OCI-LY1 (cell line): ENCODE results near the gene RNF114.
A peak's percentile ranks its signal among the peaks of the same experiment; 100 is the strongest.

ENCODE experiments used
- H2AFZ ChIP-seq: fragments of 200-600 bp; sonication (generic), shearing (Covaris generic); 2 replicates; pipeline ENCODE4 v1.6.0; 2014; ENCODE audit warnings: antibody characterized with exemption, mild to moderate bottlenecking, low read length
- H3F3A ChIP-seq: fragments of 200-600 bp; sonication (generic), shearing (Covaris generic); 2 replicates; pipeline ENCODE4 v1.6.0; 2014; ENCODE audit warnings: mild to moderate bottlenecking, antibody characterized with exemption, low read length, moderate library complexity; ENCODE audit not compliant: insufficient read depth
- H3K27ac ChIP-seq: fragments of 200-600 bp; sonication (generic); 2 replicates; pipeline ENCODE4 v1.5.1; 2014; ENCODE audit warnings: low read length, mixed run types, mild to moderate bottlenecking, low read depth; ENCODE audit not compliant: poor library complexity, severe bottlenecking
- H3K27me3 ChIP-seq: fragments of 200-600 bp; sonication (generic); 2 replicates; pipeline ENCODE4 v1.6.0; 2014; ENCODE audit warnings: antibody characterized with exemption, mild to moderate bottlenecking, low read length, moderate library complexity; ENCODE audit not compliant: insufficient read depth
- H3K36me3 ChIP-seq: fragments of 200-600 bp; sonication (generic); 2 replicates; pipeline ENCODE4 v1.6.1; 2014; ENCODE audit warnings: mild to moderate bottlenecking, antibody characterized with exemption, low read length, moderate library complexity, mixed read lengths; ENCODE audit not compliant: insufficient read depth
- H3K4me1 ChIP-seq: fragments of 200-600 bp; sonication (generic); 2 replicates; pipeline ENCODE4 v1.5.1; 2014; ENCODE audit warnings: mild to moderate bottlenecking, low read length, moderate library complexity; ENCODE audit not compliant: insufficient read depth, severe bottlenecking
- H3K4me2 ChIP-seq: fragments of 200-600 bp; sonication (generic), shearing (Covaris generic); 2 replicates; pipeline ENCODE4 v1.6.1; 2014; ENCODE audit warnings: low read length
- H3K4me3 ChIP-seq: fragments of 200-600 bp; sonication (generic); 2 replicates; pipeline ENCODE4 v1.5.1; 2014; ENCODE audit warnings: low read length, low read depth, mild to moderate bottlenecking, mixed read lengths; ENCODE audit not compliant: poor library complexity, severe bottlenecking
- H3K79me2 ChIP-seq: fragments of 200-600 bp; shearing (Covaris generic); 2 replicates; pipeline ENCODE4 v1.6.1; 2016; ENCODE audit warnings: mixed run types, low read length, mixed read lengths; ENCODE audit not compliant: insufficient read depth
- H3K9ac ChIP-seq: fragments of 200-600 bp; sonication (generic), shearing (Covaris generic); 2 replicates; pipeline ENCODE4 v1.6.1; 2014; ENCODE audit warnings: mild to moderate bottlenecking, low read length, mixed read lengths
- H3K9me2 ChIP-seq: fragments of 200-600 bp; sonication (generic), shearing (Covaris generic); 2 replicates; pipeline ENCODE4 v1.6.1; 2014; ENCODE audit warnings: low read depth, mild to moderate bottlenecking, low read length, mixed read lengths
- H3K9me3 ChIP-seq: fragments of 200-600 bp; shearing (Covaris generic); 2 replicates; pipeline ENCODE4 v1.6.1; 2014; ENCODE audit warnings: low read length, mixed read lengths
- H4K20me1 ChIP-seq: fragments of 200-600 bp; sonication (generic), shearing (Covaris generic); 2 replicates; pipeline ENCODE4 v1.6.0; 2016; ENCODE audit warnings: mild to moderate bottlenecking, low read length; ENCODE audit not compliant: insufficient read depth
- CTCF ChIP-seq: fragments of 200-600 bp; sonication (generic), shearing (Covaris generic); IDR thresholded peaks from 2 replicates; pipeline ENCODE4 v1.5.1; 2017; ENCODE audit warnings: mild to moderate bottlenecking, antibody characterized with exemption, low read length, moderate library complexity, mixed read lengths
- EZH2 ChIP-seq: fragments of 200-600 bp; sonication (generic), shearing (Covaris generic); IDR thresholded peaks from 2 replicates; pipeline ENCODE4 v1.8.0; 2017; ENCODE audit warnings: borderline replicate concordance, mixed run types, mild to moderate bottlenecking, antibody characterized with exemption, low read length, moderate library complexity, mixed read lengths

Gene RNF114

GRCh38 chr20:49916146-49917002 lies 19.8 kb upstream of the RNF114 start:
- H3K79me2 ChIP-seq: peaks cover 7% of the 10 kb centered on the region; the same call in 1 of the 2 replicates
- peak overlapping the region; percentile 67 for H3K4me3 ChIP-seq
- H2AFZ ChIP-seq: no peak overlapping the region
- H3K27me3 ChIP-seq: no peaks in the 10 kb centered on the region
- peak overlapping the region; percentile 64 for H3K9ac ChIP-seq
- no peaks in the 10 kb centered on the region for H3K36me3 ChIP-seq
- H3K4me1 ChIP-seq: peaks cover 24% of the 10 kb centered on the region
- no peaks in the 10 kb centered on the region for H4K20me1 ChIP-seq
- peak overlapping the region; percentile 77 for H3K4me2 ChIP-seq
- H3K9me2 ChIP-seq: no peaks in the 10 kb centered on the region
- H3F3A ChIP-seq: no peaks in the 10 kb centered on the region
- H3K9me3 ChIP-seq: no peaks in the 10 kb centered on the region
- peak overlapping the region; percentile 89 for H3K27ac ChIP-seq
- TF ChIP-seq CTCF: no peak

- Histone ChIP-seq H3K4me2 (no peak overlapping the region), H3K4me3 (no peak overlapping the region), H3K4me1 (peaks cover 23% of the 10 kb centered on the region), H3K9ac (no peak overlapping the region), H3K36me3 (no peaks in the 10 kb centered on the region), H3K27ac (no peak overlapping the region), H4K20me1 (no peaks in the 10 kb centered on the region), H2AFZ (no peak overlapping the region), H3K27me3 (no peaks in the 10 kb centered on the region), H3F3A (no peaks in the 10 kb centered on the region), H3K79me2 (peaks cover 7% of the 10 kb centered on the region; the same call in 1 of the 2 replicates), H3K9me3 (no peaks in the 10 kb centered on the region), H3K9me2 (no peaks in the 10 kb centered on the region)
- TF ChIP-seq EZH2: no peak
- TF ChIP-seq CTCF: no peak
Observed at GRCh38 chr20:49918446-49918845, 17.8 kb upstream of the RNF114 start.

- Histone ChIP-seq H3K4me1 (peaks cover 18% of the 10 kb centered on the region), H3K4me3 (no peak overlapping the region), H3K9me3 (no peaks in the 10 kb centered on the region), H3K36me3 (no peaks in the 10 kb centered on the region), H3K9ac (no peak overlapping the region), H2AFZ (no peak overlapping the region), H3K27ac (no peak overlapping the region), H3K4me2 (no peak overlapping the region), H3F3A (no peaks in the 10 kb centered on the region), H3K27me3 (no peaks in the 10 kb centered on the region), H3K9me2 (no peaks in the 10 kb centered on the region), H3K79me2 (peaks cover 7% of the 10 kb centered on the region; the same call in 1 of the 2 replicates), H4K20me1 (no peaks in the 10 kb centered on the region)
- no peak for TF ChIP-seq EZH2
- TF ChIP-seq CTCF: no peak
Observed at GRCh38 chr20:49919009-49919408, 17.2 kb upstream of the RNF114 start.
